ENCODE measurements around the gene DBI.

DNA sequence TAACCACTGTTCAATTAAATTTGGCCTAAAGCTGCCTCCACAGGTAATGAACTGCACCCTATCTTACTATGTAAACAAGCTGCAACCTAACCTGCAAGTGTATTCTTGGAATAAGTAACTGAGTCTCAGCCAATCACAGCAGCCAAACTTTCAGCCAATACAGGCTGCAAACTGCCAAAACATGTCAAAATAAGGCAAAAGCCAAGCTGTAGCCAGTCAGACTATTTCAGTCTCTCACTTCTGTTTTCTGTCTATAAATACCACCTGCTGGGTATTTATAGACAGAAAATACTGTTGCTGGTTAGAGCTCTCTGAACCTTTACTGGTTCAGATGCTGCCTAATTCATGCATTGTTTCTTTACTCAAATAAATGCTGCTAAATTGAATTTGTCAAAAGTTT, 14.4 kb upstream of the DBI start:
- TF ChIP-seq GATA2 (IDR thresholded peaks at IDR 0.05; ENCODE audit: low read depth, low read length) (no peak), GATA3 (IDR thresholded peaks at IDR 0.05; ENCODE audit: low read depth, low read length) (no peak)
